Hepatic stellate cell (primary cell): Measurements from ENCODE around the gene NYAP1.
"Not testable (repeated sequence)": the region's sequence is repeated elsewhere in the genome, so short reads cannot be mapped to it uniquely, and the experiment has no call there.

ENCODE experiments used
- DNase-seq: peaks from one replicate; pipeline ENCODE4 v3.0.0; 2011; ENCODE audit warnings: low spot score

Gene NYAP1

DNA sequence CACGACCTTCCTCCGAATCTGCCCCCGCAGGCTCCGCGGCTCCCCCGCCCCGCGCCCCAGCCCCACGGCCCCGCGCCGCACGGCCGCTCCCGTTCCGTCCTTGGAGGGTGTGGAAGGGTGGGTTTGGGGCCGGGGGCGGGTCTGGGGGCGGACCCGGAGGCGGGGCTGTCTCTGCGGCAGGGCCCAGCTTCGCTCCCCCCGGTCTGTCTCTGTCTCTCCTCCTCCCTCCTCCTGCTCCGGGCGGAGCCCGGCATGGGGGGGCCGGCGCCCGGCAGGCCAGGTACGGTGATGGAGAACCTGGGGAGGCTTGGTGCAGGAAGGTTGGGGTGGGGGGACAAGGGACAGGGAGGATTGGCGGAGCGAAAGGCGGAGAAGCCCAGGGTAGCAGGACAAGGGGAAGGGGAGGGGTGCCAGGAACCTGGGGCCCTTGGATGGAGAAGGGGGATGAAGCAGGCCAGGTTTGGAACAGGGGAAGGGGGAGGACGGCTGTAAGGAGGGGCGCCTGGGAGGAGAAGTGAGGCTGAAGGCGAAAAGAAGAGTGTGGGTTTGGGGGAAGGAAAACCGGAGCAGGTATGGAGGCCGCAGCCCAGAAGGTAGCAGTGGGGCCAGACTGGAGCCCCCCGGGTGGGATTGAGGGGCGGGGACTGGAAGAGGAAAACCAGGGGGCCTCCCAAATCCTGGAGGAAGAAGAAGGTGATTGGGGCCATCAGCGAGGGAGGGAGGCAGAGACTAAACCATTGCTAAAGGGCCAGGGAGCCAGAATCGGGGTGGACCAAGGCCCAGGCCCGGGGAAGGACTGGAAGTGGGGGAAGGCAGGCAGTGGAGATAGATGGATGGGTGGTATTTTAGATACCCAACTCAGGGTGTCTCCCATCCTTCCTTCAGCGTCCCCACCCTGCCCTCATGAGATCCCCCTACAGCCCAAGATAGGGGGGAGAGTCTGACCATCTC is at the start of gene NYAP1:
TSS of gene NYAP1 (plus strand) at position 206 of the 951 bp plus-strand sequence. CDS start 1,385 bp downstream, outside the sequence.
- DNase-seq: peak; percentile 66

DNA sequence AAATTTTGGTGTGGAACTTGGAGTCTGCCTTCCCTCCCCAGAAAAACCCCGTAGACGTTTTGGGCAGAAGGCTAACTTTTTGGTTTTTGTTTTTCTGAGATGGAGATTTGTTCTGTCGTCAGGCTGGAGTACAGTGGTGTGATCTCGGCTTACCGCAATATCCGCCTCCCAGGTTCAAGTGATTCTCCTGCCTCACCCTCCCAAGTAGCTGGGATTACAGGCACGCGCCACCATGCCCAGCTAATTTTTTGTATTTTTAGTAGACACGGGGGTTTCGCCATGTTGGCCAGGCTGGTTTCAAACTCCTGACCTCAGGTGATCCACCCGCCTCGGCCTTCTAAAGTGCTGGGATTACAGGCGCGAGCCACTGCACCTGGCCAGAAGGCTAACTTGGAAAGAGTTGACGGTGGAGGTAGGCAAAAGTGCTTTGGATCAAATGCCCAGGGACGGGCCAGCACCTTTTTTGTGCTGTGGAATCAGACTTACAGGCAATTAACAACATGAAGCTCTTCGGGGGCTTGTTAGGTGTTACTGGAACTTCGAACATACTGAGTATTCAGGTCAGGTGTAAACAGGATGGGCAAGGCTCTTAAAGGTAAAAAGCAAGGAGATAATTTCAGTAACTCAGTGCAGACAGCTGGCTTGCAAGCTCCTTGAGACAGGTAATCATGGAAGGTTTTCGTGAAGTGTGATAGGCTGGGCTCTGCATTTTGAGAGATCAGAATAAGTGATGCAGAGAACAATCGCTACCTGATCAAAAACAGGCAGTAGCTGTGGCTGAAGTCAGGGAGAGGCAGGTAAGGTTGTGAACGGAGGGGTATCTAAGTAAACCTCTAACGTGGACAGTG is 49.2 kb upstream of the NYAP1 start:
- no peak for DNase-seq

GRCh38 chr7:100435401-100436304 is 48.1 kb upstream of the NYAP1 start:
- peak; percentile 53 for DNase-seq

- DNase-seq: no peak
These were observed 46.3 kb upstream of the NYAP1 start for GRCh38 chr7:100437150-100438100.

DNA sequence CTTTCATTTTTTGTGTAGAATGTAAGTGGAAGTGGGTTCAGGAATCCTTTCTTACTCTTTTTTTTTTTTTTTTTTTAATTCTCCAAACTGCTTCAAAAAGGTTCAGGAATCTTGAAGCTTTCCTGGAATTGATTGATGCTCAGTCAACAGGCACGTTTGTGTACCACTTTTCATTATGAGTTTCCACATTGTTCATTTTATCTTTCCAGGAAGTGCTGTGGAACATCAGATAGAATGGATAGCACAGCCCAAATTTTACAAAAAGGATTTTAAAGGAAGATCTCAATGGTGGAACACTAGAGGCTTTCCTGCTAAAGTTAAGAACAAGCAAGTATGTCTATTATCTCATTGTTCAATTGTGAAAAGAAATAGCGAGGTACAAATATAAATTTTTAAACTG is 45.6 kb upstream of the NYAP1 start:
- DNase-seq: no peak

DNA sequence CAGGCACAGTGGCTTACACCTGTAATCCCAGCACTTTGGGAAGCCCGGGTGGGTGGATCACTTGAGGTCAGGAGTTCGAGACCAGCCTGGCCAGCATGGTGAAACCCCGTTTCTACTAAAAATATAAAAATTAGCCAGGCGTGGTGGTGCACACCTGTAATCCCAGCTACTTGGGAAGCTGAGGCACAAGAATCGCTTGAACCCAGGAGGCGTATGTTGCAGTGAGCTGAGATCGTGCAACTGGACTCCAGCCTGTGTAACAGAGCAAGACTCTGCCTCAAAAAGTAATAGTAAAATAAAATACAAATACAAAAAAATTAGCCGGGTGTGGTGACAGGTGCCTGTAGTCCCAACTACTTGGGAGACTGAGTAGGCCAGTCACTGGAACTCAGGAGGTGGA is 45.0 kb upstream of the NYAP1 start:
- not testable (repeated sequence) for DNase-seq

GRCh38 chr7:100439244-100439643 is 44.5 kb upstream of the NYAP1 start:
- not testable (repeated sequence) for DNase-seq

- DNase-seq: no peak
These were observed 41.8 kb upstream of the NYAP1 start for GRCh38 chr7:100441641-100442535.

- no peak for DNase-seq
These were observed 40.5 kb upstream of the NYAP1 start for GRCh38 chr7:100443096-100443840.

DNA sequence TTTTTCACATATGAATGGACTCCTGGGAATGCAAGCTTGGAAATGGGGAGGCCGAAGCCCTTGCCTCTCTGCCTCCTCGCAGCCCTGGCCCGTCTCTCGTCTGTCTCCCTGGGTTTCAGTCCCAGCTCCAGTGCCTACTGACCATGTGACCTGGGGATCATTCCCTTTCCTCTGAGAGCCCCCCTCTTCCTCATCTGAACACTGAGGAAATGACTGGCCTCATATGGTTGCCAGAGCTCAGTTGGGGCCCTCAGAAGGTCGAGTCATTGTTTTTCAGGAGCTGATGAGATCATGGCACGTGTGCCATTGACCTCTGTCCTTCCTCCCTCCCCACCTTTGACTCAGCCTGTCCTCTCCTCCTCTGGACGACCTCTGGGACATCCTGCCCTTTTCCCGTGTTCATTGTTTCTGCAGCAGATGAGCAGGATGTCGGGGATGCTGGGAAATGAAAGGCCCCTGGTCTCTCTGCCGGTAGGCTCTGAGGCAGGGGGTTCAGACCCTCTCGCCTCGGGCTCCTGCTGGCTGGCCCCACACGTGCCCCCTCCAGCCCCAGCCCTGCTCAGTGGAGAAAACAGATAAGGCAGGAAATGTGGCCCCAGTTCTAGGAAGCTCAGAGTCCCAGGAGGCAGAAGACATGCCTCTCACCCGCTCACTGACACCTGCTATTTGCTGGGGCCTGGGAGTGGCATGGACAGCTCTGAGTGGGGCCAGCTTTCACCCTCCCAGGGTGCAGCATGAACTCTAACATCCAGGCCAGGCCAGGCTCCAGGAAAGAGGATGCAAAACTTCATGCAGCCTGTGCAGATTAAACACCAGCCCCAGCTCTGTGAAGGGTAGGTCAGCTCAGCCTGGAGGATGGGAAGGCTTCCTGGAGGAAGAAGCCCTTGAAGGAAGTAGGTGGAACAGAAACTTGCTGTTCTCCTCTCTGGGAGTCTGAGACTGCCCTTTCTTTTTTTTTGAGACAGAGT is 39.1 kb upstream of the NYAP1 start:
- no peak for DNase-seq

DNA sequence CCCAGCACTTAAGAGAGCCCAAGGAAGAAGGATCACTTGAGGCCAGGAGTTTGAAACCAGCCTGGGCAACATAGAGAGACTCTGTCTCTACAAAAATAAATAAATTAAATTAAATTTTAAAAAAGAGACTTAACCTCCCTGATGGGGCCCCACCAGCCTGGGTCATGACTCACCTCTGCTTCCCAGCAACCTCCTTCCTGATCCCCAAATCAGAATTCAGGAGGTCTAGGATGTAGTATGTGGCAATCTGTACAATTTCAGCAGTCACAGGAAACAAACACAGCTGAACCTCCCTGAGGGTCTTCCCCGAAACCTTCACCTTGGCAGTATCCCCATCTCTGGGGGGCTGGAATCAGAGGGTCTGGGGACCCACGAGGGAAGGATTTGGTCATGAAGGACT is 37.7 kb upstream of the NYAP1 start:
- peak; percentile 58 for DNase-seq

DNA sequence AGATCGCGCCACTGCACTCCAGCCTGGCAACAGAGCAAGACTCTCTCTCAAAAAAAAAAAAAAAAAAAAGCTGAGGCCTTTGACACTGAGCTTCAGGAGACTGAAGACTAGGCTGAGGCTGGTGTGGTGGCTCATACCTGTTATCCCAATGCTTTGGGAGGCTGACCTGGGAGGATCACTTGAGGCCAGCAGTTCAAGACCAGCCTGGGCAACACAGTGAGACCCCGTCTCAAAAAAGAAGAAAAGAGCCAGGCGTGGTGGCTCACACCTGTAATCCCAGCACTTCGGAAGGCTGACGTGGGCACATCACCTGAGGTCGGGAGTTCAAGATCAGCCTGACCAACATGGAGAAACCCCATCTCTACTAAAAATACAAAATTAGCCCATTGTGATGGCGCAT is 36.4 kb upstream of the NYAP1 start:
- DNase-seq: not testable (repeated sequence)

- DNase-seq: no peak
These were observed 34.4 kb upstream of the NYAP1 start for GRCh38 chr7:100449190-100449795.

DNA sequence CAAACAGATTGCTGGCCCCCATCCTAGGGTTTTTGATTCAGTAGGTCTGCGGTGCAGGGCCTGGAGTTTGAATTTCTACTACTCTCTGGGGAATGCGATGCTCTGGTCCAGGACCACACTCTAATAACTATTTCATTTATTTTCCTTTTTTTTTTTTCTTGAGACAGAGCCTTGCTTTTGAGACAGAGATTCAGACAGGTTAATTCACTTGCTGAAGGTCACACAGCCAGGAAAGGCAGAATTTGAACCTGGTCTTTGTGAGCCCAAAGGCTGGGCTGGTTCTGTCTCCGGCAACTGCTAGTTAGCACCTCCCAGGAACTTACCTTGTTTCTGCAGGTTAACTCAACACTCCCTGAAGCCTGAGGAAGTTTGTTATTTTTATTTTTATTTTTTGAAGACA is 31.2 kb upstream of the NYAP1 start:
- DNase-seq: no peak

- not testable (repeated sequence) for DNase-seq
These were observed 29.9 kb upstream of the NYAP1 start for GRCh38 chr7:100453854-100454253.

GRCh38 chr7:100455206-100455605 is 28.5 kb upstream of the NYAP1 start:
- DNase-seq: no peak

DNA sequence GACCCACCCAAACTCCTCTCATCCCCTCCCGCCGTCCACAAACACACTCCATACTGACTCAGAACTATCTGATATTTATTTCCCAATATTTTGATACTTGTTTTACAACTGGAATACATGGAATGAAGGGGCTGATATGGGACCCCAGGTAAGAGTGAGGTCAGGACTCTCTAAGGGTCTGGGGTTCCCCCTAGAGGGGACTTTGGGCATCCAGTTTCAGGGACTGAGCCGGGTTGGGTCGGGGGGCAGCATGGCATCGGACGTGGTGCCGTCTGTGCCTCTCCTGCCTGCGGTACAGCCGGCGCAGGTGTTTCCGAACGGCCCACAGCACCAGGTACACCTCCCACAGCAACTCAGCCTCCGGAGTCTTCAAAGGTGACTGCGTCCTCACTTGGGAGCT is 27.2 kb upstream of the NYAP1 start:
- no peak for DNase-seq
